Measurements from ENCODE around the gene TYMS.

The TYMS gene

GRCh38 chr18:717003-717402 lies 59.5 kb downstream of the TYMS start:
- H3K27me3 ChIP-seq (ENCODE audit: control insufficient read depth in 1 of 2, insufficient read depth in 1 of 2, low read length in 2 of 2), result no peaks in the 10 kb centered on the region
- no peak overlapping the region for H2BK15ac ChIP-seq (ENCODE audit: low read depth, poor library complexity, severe bottlenecking)
- H2AFZ ChIP-seq (ENCODE audit: low read depth, low read length), result no peak overlapping the region
- WGBS, result over 99% methylated on average over 3 of the region's 4 CpGs
- H2BK12ac ChIP-seq (ENCODE audit: low read length in 2 of 2), result no peak overlapping the region
- no peak overlapping the region for H3K14ac ChIP-seq (ENCODE audit: low read length in 2 of 2)
- H3K23ac ChIP-seq (ENCODE audit: low read length in 2 of 2), result no peak overlapping the region
- H3K9ac ChIP-seq (ENCODE audit: low read length), result no peak overlapping the region
- H3K4me2 ChIP-seq (ENCODE audit: low read length, poor library complexity, severe bottlenecking), result no peak overlapping the region
- no peaks in the 10 kb centered on the region for H3K79me1 ChIP-seq (replicated peaks; ENCODE audit: low read length, poor library complexity, severe bottlenecking)
- no peak overlapping the region for H4K8ac ChIP-seq (ENCODE audit: low read length)
- DNase-seq, result no peak
- no peak overlapping the region for H2AK5ac ChIP-seq (ENCODE audit: low read length, severe bottlenecking)
- H2BK120ac ChIP-seq (ENCODE audit: low read depth, low read length), result no peak overlapping the region
- H2BK5ac ChIP-seq (ENCODE audit: low read depth, low read length, poor library complexity, severe bottlenecking), result no peak overlapping the region
- H3K4ac ChIP-seq (ENCODE audit: low read depth in 1 of 2, low read length in 2 of 2), result no peak overlapping the region
- H3K27ac ChIP-seq (ENCODE audit: low read length, poor library complexity, severe bottlenecking), result no peak overlapping the region
- H4K91ac ChIP-seq (ENCODE audit: low read length), result no peak overlapping the region
- H3K4me1 ChIP-seq (ENCODE audit: control insufficient read depth, insufficient read depth, low read depth, low read length), result no peaks in the 10 kb centered on the region
- peaks cover 8 to 10% of the 10 kb centered on the region in 2 experiments for H3K36me3 ChIP-seq (ENCODE audit: control insufficient read depth in 1 of 2, insufficient read depth in 2 of 2, low read depth in 1 of 2, low read length in 2 of 2)
- no peak overlapping the region for H3K4me3 ChIP-seq (ENCODE audit: insufficient read depth in 1 of 2, low read depth in 1 of 2, low read length in 2 of 2)
- no peaks in the 10 kb centered on the region for H3K9me3 ChIP-seq (ENCODE audit: control insufficient read depth, low read length)
- H3K18ac ChIP-seq (ENCODE audit: low read depth in 1 of 2, low read length in 2 of 2), result no peak overlapping the region
